ENCODE data around the gene ADCY3. TPM values are rescaled to one million over a fixed set of nuclear protein-coding genes. Genes with fewer than 3 reads are reported as not detected.

The ADCY3 gene
- total RNA-seq = 4.2 TPM

DNA sequence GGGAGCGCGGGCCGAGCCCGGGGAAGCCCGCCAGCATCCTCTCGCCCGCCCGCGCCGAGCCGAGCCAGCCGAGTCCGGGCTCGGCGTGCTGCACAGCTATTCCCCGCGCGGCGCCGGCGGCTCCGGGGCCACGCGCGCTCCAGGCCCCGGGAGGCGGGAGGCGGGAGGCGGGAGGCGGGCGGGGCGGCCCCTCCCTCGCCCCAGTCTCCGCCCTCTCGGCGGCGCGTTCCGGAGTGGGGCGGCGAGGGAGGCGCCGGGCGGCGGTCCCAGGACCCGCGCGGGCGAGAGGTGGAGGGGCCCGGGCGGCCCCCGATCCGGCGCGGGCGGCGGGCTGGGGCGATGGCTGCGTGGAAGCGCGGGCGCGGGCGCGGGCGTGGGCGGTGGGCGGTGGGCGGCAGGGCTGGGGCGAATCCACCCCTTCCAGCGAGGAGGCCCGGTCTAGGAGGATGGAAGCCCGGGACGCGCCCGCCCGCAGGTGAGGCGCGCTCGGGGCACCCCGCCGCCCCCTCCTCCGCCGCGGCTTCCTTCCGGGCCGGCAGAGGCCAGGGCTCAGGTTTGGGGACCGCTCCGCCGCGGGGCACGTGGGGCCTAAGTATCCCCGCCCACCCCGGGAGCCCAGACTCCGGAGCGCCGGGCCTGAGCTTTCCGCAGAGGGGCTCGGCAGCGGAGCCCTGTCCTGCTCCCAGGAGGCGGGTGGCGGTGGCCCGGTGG lies at the start of gene ADCY3:
Gene ADCY3 (minus strand): TSS at position 140 of the 711 bp plus-strand sequence. CDS start 1,250 bp downstream, outside the sequence.
- peak; percentile 85 for ATAC-seq
- DNase-seq (ENCODE audit: low spot score) = no peak

DNA sequence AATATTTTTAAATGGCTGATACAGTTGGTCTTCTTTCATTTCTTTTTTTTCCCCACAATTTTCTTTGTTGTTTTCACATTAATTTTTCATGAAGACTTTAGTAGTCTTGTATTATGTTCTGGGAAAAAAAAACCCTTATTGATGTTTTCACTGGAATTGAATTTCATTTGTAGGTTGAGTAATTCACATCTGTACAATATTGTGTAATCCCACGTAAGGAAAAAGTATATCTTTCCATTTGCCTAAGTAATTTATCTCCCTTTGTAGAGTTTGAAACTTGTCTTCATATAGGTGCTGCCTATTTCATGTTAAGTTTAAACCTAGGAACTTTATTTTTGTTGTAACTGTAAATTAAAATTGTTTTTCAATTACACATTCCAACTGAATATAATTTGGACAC lies 49.7 kb upstream of the ADCY3 start:
- DNase-seq (ENCODE audit: low spot score) = no peak
- no peak for ATAC-seq

DNA sequence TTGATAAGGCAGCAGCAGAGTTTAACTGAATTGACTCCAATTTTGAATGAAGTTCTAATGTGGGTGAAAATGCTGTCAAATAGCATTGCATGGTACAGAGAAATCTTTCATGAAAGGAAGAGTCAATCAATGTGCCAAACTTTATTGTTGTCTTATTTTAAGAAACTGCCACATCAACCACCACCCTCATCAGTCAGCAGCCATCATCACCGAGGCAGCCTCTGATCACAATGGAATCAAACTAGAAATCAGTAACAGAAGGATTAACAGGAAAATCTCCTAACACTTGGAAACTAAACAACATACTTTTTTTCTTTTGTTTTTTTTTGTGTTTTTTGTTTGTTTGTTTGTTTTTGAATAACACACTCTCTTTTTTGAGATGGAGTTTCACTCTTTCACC lies 41.9 kb upstream of the ADCY3 start:
- DNase-seq (ENCODE audit: low spot score) = no peak
- no peak for ATAC-seq

DNA sequence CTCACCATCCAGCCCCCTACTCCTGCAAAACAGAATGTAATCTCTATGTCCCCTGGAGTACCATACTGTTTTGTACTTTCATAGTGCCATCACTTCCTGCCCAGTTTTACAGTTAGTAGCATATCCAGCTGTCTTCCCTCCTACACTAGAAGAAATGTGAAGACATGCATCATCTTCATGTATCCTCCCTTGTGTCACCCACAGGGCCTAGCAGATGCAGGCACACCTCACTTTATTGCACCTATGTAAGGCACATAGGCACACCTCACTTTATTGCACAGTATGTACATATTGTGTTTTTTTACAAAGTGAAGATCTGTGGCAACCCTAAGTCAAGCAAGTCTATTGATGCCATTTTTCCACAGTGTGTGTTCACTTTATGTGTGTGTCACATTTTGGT lies 39.7 kb upstream of the ADCY3 start:
- no peak for ATAC-seq
- no peak for DNase-seq (ENCODE audit: low spot score)

DNA sequence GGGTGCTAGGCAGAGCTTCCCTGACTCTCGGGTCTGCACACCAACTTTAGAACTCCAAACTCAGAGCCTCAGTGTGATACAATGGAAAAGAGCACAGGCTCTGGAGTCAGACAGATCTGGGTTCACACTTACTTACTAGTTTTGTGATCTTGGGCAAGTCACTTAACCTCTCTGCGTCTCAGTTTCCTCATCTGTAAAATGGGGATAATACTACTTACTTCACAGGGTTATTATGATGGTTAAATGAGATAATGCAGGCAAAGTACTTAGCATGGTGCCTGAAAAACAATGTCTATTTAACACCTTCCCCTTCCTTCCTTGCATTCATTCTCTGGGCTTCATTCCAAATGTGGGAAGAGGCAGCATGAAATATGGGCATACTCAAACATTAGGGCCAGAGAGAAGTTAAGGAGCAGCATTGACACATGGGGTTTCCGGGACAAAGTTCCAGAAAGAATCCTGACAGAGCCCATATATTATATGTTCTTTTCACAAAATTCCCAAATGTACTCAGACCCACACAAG lies 38.4 kb upstream of the ADCY3 start:
- no peak for DNase-seq (ENCODE audit: low spot score)
- no peak for ATAC-seq

DNA sequence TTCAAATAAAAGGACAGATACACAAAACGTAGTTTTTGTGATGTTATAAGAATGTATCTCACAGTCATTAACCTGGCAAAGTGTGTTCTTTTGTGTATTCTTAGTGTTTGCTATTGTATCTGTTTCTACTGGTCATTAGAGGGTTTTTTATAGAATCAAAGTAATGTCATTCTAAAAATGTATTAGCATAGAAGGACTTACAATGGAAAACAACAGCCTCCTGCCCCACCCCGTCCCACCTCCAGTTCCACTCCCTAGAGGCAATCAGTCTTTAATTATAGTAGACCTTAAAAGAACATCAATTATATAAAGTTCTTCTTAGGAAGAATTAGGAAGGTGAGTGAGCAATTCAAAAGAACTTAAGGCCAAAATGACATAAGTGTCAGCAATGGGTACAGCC lies 37.9 kb upstream of the ADCY3 start:
- no peak for ATAC-seq
- DNase-seq (ENCODE audit: low spot score) = no peak

DNA sequence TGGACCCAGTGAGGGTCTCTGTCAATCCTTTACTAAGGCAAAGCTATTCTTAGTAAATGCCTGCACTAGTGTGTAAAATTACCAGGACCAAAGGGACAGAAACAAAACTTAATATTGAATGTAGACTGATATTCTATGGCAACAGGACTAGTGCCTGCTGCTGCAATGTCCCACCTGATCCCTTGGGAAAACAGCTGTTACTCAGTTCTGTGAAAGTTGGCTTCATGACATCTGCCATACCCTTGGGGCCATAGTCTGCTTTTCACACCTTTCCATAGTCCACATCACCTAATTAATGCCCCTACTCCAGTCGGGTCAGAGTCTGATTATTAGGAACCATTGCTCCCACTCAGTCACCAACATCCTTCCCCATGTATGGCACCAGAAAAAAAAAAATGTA lies 37.2 kb upstream of the ADCY3 start:
- DNase-seq (ENCODE audit: low spot score) (no peak), ATAC-seq (no peak)

DNA sequence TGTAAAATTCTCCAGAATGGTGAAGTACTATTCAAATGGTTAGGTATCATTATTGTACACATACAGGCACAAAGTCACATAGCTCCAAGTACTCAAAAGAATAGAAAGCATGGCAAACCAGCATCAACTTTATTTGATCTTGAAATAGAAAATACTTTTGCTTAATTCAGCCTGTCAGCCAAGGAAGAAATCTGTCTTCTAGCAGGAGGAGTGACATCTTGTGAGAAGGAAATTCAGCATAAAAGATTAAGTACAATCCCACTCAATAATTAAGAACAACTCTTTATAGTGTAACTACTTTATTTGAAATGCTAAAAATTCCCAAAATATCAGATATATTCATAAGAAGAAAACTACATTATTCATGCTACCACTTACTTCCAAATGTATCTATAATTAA lies 35.9 kb upstream of the ADCY3 start:
- no peak for DNase-seq (ENCODE audit: low spot score)
- no peak for ATAC-seq

DNA sequence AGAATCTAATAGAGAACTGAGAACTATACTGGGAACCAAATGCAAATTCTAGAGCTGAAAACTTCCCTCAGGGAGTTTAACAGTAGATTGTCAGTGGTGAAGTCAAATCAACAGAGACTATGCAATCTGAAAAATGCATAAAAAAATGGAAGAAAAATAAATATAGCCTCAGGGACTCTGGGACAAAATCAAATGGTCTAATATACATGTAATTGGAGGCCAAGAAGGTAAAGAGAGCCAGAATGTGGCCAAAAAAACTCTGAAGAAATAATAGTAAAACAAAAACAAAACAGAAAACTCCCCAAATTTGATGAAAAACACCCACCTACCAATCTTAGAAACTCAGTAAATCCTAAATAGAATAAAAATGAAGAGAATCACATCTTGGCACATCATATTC lies 35.2 kb upstream of the ADCY3 start:
- ATAC-seq (no peak), DNase-seq (ENCODE audit: low spot score) (no peak)

DNA sequence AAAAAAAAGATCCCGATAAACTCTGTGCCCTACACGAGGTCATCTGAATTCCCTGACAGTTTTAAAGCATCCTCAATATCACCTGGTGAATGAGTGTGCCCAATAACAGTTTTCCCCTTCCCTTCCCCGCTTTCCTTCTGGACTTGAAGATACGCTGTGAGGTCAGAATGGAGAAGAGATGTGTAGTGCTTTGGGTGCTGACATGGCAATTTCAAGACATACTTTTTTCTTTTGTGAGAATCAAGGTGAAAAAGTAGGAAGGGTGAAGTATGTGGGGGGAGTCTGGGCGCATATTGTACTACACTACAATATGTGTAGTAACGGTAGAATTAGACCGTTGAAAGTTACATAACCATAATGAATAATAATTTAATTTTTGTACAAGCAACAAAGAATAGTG lies 30.1 kb upstream of the ADCY3 start:
- DNase-seq (ENCODE audit: low spot score) (no peak), ATAC-seq (no peak)

DNA sequence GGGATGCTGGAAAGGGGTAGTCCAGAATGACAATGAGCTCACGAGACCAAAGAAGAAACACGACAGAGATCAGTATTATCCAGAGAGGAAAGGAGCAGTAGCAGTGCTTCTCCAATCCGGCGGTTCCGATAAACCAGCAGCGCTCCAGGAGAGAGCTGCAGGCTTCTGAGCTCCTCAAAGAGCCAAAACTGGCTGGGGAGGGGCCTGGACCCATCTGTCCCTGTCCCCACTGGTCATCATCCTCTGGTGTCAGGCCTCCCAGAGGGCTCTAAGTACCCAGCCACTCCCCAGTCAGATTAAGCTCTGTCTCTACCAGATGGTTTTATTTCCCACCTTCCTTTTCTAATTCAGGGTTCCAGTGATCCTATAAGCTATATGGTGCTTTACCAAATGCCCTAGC lies 28.5 kb upstream of the ADCY3 start:
- DNase-seq (ENCODE audit: low spot score) (no peak), ATAC-seq (no peak)

DNA sequence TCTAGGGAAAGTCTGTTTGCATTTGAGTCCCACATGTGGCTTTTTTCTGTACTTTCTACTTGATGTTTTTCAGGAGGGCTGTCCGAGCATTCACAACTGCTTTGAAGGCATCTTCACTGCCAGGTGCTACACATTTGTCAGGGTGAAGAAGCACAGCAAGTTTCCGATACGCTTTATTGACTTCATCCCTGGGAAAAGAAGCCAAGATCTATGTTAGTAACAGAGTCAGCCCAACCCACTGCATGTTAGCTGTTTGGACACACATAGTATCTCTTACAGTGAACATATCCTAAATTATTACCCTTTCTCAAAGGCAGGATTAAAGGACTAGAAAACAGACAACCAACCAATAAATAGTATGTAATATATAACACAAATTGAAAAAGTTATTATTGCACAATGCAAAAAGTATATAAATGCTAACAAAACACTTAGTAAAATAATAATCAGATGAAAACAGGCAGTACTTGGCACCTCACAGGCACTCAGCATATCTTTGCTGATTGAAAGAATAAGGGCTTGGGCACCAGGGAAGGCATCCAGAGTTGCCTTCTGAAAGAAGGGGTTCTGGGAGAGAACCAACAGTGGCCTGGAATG lies 27.6 kb upstream of the ADCY3 start:
- DNase-seq (ENCODE audit: low spot score) (no peak), ATAC-seq (no peak)

DNA sequence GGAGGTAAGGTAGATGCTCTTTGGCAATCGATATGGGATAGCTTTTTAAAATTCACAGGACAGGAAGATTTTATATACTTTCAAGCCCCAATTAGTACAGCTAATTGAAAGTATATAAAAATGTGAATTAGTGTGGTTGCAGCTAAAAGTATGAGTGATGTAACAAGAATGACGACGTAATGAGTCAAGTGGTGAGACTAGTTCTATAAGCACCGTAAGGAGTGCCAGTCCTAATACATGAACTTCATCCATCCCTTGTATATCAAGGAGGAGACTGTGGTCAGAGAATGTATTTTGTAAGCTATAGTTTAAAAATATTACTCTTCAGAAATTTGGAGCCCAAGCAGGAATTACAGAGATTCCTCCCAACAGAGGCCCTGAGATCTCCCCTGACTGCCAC lies 25.9 kb upstream of the ADCY3 start:
- DNase-seq (ENCODE audit: low spot score) = no peak
- ATAC-seq = no peak

DNA sequence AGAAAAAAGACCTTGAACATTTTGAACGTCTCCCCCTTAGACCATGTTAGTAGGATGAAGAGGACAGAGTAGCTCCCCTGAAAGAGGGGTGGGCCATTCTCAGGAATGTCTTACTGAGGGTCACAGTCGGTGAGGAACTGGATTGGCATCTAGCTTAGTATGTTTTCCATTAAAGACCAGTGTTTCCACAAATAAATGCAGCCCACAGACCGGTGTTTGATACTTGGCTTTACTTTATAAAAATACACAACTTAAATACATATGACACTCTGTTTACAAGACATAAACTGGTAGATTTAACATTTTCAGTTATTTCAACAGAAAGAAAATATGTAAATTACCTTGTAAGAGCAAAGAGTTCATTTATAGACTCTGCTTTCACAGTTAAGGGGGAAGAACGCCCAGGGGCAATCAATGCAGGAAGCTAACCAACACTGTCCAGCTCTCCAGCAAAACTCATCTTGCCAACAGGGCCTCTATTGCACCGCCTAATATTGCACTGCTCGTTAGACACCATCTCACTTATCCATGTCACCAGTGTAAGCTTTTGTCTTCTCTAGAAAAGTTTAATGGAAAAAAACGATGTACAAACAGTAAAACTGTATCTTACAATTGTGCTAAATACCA lies 23.5 kb upstream of the ADCY3 start:
- ATAC-seq (no peak), DNase-seq (ENCODE audit: low spot score) (no peak)

DNA sequence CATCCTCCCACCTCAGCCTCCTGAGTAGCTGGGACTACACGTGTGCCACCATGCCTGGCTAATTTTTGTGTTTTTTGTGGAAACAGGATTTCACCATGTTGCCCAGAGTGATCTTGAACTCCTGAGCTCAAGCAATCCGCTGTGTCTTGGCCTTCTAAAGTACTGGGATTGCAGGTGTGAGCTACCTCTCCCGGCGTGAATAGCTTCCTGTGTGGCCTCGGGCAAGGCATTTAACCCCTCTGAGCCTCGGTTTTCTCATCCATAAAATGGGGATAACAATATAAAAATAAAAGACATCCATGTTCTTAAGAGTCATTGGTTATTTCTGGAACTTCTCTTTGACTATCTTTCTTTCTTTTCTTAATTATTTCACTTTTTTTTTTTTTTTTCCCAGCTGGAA lies 19.3 kb upstream of the ADCY3 start:
- DNase-seq (ENCODE audit: low spot score) (no peak), ATAC-seq (no peak)

DNA sequence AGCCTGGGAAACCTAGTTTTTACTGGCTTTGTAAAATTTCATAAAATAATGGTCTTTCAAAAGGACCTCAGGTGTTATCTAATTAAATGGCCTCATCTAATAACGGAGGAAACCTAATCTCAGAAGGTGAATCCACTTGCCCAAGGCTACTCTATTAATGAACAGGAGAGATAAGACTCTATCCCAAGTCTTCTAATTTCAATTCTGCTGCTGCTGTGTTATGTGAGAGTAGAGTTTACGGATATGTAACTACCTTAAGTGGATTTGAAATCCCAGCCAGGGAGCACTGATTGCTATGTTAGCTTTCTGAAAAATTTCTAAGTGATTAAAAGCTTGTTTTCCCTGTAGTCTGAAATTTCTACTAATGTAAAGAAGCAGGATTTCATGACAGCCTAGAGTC lies 17.2 kb upstream of the ADCY3 start:
- DNase-seq (ENCODE audit: low spot score) = no peak
- no peak for ATAC-seq

DNA sequence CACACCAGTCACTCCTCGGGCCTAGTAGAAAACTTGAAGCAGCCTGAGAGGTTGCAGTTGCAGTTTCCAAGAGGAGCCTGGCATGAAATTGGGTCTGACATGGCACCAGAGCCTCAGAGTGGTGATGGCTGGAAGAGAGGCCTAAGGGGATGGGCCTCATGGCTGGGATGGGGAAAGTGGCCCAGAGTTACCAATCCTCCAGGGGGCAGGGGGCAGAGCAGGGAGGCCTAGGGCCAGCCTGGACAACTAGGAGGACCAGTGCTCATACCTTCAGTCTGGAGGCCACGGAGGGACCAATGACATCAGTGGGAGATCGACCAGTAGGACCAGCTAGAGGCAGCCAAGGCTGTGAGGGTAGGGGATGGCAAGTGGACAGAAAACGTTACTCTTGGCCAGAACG lies 15.1 kb upstream of the ADCY3 start:
- no peak for DNase-seq (ENCODE audit: low spot score)

DNA sequence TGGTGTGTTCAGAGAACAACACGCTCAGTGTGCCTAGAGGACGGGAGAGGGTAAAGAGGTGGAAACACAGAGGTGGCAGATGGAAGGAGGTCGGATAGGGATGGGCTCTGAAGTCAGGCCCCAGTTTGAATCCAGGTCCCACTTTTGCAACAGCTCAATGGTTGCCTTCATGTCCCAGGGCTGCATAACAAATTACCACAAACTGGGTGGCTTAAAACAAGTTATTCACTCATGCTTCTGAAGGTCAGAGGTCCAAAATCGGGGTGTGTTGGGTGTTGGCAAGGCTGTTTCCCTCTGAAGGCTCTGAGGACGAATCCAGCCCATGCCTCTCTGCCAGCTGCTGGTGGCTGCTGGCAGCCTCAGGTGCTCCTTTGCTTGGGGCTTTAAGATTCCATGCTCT lies 12.7 kb upstream of the ADCY3 start:
- ATAC-seq (no peak), DNase-seq (ENCODE audit: low spot score) (no peak)

More for the DNA sequence above, 15.1 kb upstream of the ADCY3 start:
- no peak for ATAC-seq

DNA sequence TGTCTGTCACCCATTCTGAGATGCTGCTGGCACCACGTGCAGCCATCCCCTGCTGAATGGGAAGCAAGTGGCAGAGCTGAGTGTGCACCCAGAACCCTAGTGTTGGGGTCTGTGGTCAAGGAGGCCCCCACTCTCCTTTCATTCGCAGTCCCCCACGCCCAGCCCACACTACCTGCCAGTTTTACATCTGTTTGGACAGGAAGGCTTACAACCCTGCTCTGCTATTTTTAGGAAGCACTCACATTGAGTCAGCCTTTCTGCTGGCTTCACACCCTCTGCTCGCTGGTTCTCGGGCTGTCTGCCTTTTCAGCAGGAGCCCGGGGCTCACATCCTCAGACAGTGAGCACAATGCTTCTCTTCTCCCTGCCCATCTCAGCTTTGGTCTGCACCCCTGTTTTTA lies 10.7 kb upstream of the ADCY3 start:
- no peak for DNase-seq (ENCODE audit: low spot score)
- no peak for ATAC-seq

DNA sequence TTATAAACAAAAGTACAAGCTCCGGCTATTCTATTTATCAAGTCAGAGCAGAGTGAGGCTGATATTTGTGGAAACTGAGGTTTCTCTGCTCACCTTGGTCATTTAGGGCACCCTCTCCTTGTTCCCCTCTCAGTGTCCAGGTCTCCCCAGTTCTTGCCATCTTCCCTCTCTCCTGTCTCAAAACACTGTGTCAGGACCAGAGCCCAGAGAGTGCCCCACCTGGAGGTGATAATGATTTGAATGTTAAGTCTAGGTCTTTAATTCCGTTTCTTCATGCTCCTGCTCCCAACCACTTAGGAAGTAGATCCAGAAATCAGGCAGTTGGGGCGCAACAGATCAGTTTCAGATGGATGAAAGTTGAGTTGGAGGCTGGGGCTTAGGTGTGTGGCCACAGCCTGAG lies 9.2 kb upstream of the ADCY3 start:
- no peak for ATAC-seq
- DNase-seq (ENCODE audit: low spot score) = peak; percentile 18

DNA sequence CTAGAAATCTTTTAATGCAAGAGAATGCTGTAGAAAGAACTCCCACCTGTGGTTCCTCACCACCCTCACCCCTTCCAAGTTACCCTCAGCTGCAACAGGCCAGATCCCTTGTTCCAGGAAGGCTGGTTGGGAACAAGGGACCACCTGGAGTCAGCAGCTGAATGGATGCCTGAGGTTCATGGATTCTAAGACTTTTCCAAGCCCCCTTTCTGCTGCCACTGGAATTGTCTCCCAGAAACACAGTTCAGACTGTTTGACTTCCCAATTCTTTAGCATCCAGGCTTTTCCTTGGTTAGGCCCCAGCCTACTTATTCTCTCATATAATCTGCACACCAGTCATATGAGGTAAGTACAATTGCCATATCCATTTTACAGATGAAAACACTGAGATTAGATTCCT lies 8.0 kb upstream of the ADCY3 start:
- DNase-seq (ENCODE audit: low spot score) (no peak), ATAC-seq (no peak)

DNA sequence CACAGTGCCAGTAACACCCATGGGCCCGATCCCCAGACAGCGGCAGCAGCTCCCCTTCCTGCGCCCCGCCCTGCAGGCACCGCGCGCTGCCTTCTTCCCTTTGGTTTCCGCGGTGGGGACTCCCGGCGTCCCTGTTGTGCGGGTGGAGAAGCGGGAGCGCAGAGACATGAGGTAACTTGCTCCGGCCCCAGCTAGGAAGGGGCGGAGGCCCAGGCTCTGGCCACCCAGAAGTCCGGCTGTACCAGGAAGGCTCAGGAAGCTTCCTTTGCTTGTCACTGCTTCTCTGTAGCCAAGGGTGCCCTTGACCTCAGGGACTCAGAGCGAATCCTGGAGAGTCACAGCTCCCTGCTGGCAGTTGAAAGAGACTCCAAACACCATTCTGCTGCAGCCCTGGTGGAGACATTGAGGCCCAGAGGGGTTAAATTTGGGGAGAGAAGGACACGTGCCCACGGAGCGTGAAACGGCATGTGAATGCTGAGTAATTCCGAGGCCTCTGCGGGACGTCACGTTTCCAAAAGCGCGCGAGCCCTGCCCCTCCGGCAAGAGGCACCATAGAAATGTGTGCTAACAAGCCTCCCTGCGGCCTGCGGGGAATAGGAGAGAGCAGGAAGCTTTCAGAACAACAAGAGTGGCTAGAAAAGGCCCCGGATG lies 6.7 kb upstream of the ADCY3 start:
- DNase-seq (ENCODE audit: low spot score) = no peak
- peak; percentile 55 for ATAC-seq

Measured in left lobe of liver (tissue), 2 donors.